ENCODE measurements around the gene PHLPP1. TPM values are rescaled to one million over a fixed set of nuclear protein-coding genes. Genes with fewer than 3 reads are reported as not detected.

PHLPP1 gene
- total RNA-seq, 1 donor from 2014 or later, result 47.3 TPM

- H3K4me3 Mint-ChIP-seq (ENCODE audit: unreplicated experiment), result no peak overlapping the region
- H3K9me3 Mint-ChIP-seq (ENCODE audit: unreplicated experiment), result no peaks in the 10 kb centered on the region
- H3K4me1 Mint-ChIP-seq (ENCODE audit: unreplicated experiment), result peaks cover 58% of the 10 kb centered on the region
- H3K27ac Mint-ChIP-seq (ENCODE audit: unreplicated experiment), result no peak overlapping the region
- peaks cover 4% of the 10 kb centered on the region for H3K27me3 Mint-ChIP-seq (ENCODE audit: unreplicated experiment)
- no peak for DNase-seq (ENCODE audit: low spot score)
- H3K36me3 Mint-ChIP-seq (ENCODE audit: low read depth, unreplicated experiment), result no peaks in the 10 kb centered on the region
- no peak for TF ChIP-seq CTCF (IDR thresholded peaks at IDR 0.05; ENCODE audit: unreplicated experiment)
These were observed 69.6 kb downstream of the PHLPP1 start for GRCh38 chr18:62784966-62785413.

- no peaks in the 10 kb centered on the region for H3K9me3 Mint-ChIP-seq (ENCODE audit: unreplicated experiment)
- H3K4me1 Mint-ChIP-seq (ENCODE audit: unreplicated experiment), result peaks cover 56% of the 10 kb centered on the region
- peaks cover 4% of the 10 kb centered on the region for H3K27me3 Mint-ChIP-seq (ENCODE audit: unreplicated experiment)
- no peak for TF ChIP-seq CTCF (IDR thresholded peaks at IDR 0.05; ENCODE audit: unreplicated experiment)
- no peak overlapping the region for H3K4me3 Mint-ChIP-seq (ENCODE audit: unreplicated experiment)
- no peaks in the 10 kb centered on the region for H3K36me3 Mint-ChIP-seq (ENCODE audit: low read depth, unreplicated experiment)
- H3K27ac Mint-ChIP-seq (ENCODE audit: unreplicated experiment), result no peak overlapping the region
- no peak for DNase-seq (ENCODE audit: low spot score)
These were observed 71.3 kb downstream of the PHLPP1 start for GRCh38 chr18:62786689-62787088.

- H3K27ac Mint-ChIP-seq (ENCODE audit: unreplicated experiment), result no peak overlapping the region
- H3K9me3 Mint-ChIP-seq (ENCODE audit: unreplicated experiment), result no peaks in the 10 kb centered on the region
- peaks cover 51% of the 10 kb centered on the region for H3K4me1 Mint-ChIP-seq (ENCODE audit: unreplicated experiment)
- TF ChIP-seq CTCF (IDR thresholded peaks at IDR 0.05; ENCODE audit: unreplicated experiment), result no peak
- H3K27me3 Mint-ChIP-seq (ENCODE audit: unreplicated experiment), result peaks cover 4% of the 10 kb centered on the region
- no peak for DNase-seq (ENCODE audit: low spot score)
- no peaks in the 10 kb centered on the region for H3K36me3 Mint-ChIP-seq (ENCODE audit: low read depth, unreplicated experiment)
- no peak overlapping the region for H3K4me3 Mint-ChIP-seq (ENCODE audit: unreplicated experiment)
These were observed 72.8 kb downstream of the PHLPP1 start for GRCh38 chr18:62788111-62788510.

GRCh38 chr18:62788876-62789275, 73.5 kb downstream of the PHLPP1 start:
- Mint-ChIP-seq H3K9me3 (ENCODE audit: unreplicated experiment) (no peaks in the 10 kb centered on the region), H3K4me3 (ENCODE audit: unreplicated experiment) (no peak overlapping the region), H3K36me3 (ENCODE audit: low read depth, unreplicated experiment) (no peaks in the 10 kb centered on the region), H3K27ac (ENCODE audit: unreplicated experiment) (peak overlapping the region; percentile 27), H3K27me3 (ENCODE audit: unreplicated experiment) (peaks cover 4% of the 10 kb centered on the region), H3K4me1 (ENCODE audit: unreplicated experiment) (peaks cover 48% of the 10 kb centered on the region)
- DNase-seq (ENCODE audit: low spot score), result no peak
- no peak for TF ChIP-seq CTCF (IDR thresholded peaks at IDR 0.05; ENCODE audit: unreplicated experiment)

GRCh38 chr18:62790871-62791772, 75.8 kb downstream of the PHLPP1 start:
- peak overlapping the region; percentile 3 for H3K27ac Mint-ChIP-seq (ENCODE audit: unreplicated experiment)
- no peak for TF ChIP-seq CTCF (IDR thresholded peaks at IDR 0.05; ENCODE audit: unreplicated experiment)
- H3K36me3 Mint-ChIP-seq (ENCODE audit: low read depth, unreplicated experiment), result peaks cover 6% of the 10 kb centered on the region
- DNase-seq (ENCODE audit: low spot score), result no peak
- H3K4me3 Mint-ChIP-seq (ENCODE audit: unreplicated experiment), result peak overlapping the region; percentile 3
- H3K4me1 Mint-ChIP-seq (ENCODE audit: unreplicated experiment), result peaks cover 39% of the 10 kb centered on the region
- peaks cover 7% of the 10 kb centered on the region for H3K27me3 Mint-ChIP-seq (ENCODE audit: unreplicated experiment)
- no peaks in the 10 kb centered on the region for H3K9me3 Mint-ChIP-seq (ENCODE audit: unreplicated experiment)

All from endothelial cell (in vitro differentiated cells).